Measurements from ENCODE around the gene ZXDA.
"Not testable (repeated sequence)": the region's sequence is repeated elsewhere in the genome, so short reads cannot be mapped to it uniquely, and the experiment has no call there.

The ZXDA gene

DNA sequence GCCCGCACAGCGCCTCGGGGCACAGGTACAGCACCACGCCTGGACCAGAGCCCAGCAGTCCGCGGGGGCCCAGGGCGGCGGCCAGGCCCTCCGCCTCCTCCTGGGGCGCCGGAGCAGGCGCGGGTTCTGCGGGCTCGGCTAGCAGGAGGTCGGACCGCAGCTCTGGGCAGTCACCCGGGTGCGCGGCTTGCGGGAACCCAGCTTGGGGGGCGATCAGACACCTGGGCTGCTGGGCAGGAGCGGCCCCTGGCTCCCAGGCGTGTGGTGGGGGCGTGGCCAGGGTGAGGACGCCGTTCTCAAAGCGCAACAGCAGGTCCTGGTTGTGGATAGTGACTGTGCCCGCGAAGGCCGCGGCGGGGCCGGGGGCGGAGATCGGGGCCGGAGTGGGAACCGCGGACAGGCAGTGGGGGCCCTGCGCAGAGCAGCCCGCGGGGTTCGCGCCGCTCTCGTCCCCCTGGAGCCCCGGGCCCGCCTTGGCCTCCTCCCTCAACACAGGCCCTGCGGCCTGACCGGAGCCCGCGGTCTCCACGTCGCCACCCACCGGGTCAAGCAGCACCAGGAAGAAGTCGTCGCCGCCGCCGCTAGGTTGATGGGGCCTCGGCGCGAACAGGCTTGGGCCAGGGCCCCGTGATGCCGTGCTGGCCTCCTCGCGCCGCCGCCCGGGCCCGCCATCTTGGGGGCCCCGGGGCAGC, 517 bp downstream of the ZXDA start:
- not testable (repeated sequence) for H2AFZ ChIP-seq (ENCODE audit: low read length, unreplicated experiment); H3K27me3 ChIP-seq (ENCODE audit: insufficient read depth, low read length); H3K36me3 ChIP-seq (ENCODE audit: insufficient read depth, low read length)
- H3K79me2 ChIP-seq (ENCODE audit: control insufficient read depth, insufficient read depth, low read length, unreplicated experiment), result peaks cover 13% of the 10 kb centered on the region
- H3K4me1 ChIP-seq (ENCODE audit: control insufficient read depth, insufficient read depth, low read length, unreplicated experiment), result peaks cover 17% of the 10 kb centered on the region
- peak overlapping the region; percentile 60 for H3K27ac ChIP-seq (ENCODE audit: low read depth, low read length)
- peak overlapping the region; percentile 73 for H3K4me3 ChIP-seq (ENCODE audit: low read depth, low read length)

DNA sequence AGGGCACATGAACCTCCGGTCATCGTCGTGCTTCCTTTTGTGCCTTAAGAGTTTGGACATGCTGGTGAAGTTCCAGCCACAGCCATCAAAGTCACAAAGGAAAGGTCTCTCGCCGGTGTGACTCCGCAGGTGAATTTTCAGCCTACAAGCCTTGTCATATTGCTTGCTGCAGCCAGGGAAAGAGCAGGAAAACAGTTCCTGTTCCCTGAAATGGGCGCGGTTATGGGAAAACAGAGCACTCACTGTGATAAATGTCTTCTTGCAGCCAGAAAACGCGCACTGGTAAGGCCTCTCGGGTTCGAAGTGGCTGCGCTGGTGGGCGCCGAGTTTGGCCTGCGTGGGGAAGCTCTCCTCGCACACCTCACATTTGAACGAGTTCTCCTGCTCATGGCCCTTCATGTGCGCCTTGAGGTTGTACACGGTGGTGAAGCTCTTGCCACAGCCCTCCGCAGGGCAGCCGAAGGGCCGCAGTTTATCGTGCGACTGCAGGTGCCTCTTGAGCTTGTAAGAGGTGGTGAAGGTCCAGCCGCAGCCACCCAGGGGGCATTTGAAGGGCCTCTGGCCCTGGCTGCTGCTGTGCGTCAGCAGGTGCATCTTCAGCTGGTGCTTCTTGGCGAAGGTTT, 1.2 kb downstream of the ZXDA start:
- H3K79me2 ChIP-seq (ENCODE audit: control insufficient read depth, insufficient read depth, low read length, unreplicated experiment), result peaks cover 17% of the 10 kb centered on the region
- not testable (repeated sequence) for H3K27me3 ChIP-seq (ENCODE audit: insufficient read depth, low read length); H3K36me3 ChIP-seq (ENCODE audit: insufficient read depth, low read length); H3K27ac ChIP-seq (ENCODE audit: low read depth, low read length); H2AFZ ChIP-seq (ENCODE audit: low read length, unreplicated experiment)
- peak overlapping the region; percentile 73 for H3K4me3 ChIP-seq (ENCODE audit: low read depth, low read length)
- H3K4me1 ChIP-seq (ENCODE audit: control insufficient read depth, insufficient read depth, low read length, unreplicated experiment), result peaks cover 17% of the 10 kb centered on the region

DNA sequence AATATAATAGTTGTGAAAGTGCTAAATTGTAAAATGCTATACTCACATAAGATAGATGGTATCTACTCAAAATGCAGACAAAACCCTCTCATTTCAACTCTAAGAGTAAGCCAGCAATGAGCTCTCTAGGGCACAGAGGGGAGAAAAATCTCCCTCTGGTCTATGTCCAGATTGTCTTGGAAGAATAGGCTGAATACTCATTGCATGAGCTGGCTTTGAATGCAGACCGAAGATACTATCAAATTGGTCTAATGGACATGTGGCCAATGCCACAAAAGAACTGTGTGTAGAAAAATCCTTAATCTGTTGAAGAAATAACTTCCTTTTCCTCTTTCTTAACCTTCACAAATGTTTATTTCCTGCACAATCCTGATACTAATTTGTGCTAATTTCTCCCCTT, 3.5 kb downstream of the ZXDA start:
- no peak overlapping the region for H2AFZ ChIP-seq (ENCODE audit: low read length, unreplicated experiment)
- peak overlapping the region; percentile 49 for H3K27ac ChIP-seq (ENCODE audit: low read depth, low read length)
- H3K27me3 ChIP-seq (ENCODE audit: insufficient read depth, low read length), result no peaks in the 10 kb centered on the region
- H3K4me3 ChIP-seq (ENCODE audit: low read depth, low read length), result peak overlapping the region; percentile 61
- H3K79me2 ChIP-seq (ENCODE audit: control insufficient read depth, insufficient read depth, low read length, unreplicated experiment), result peaks cover 21% of the 10 kb centered on the region
- no peaks in the 10 kb centered on the region for H3K36me3 ChIP-seq (ENCODE audit: insufficient read depth, low read length)
- H3K4me1 ChIP-seq (ENCODE audit: control insufficient read depth, insufficient read depth, low read length, unreplicated experiment), result peaks cover 17% of the 10 kb centered on the region

DNA sequence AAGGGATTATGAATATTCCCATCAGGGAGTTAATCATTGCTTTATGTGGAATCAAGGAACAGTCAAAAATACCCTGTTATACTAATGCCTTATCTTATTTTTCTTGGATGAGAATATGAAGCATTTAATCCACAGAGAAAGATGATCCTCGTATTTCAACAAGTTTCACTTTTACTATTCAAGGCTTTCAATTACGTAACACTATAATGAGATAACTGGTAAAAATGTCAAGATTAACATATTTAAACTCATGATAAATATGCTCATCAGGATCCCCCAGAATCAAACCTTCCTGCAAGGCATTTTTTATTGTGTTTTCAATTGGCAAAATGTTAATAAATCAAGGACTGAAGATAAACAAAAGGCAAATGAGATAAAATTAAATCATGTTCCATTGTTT, 5.1 kb downstream of the ZXDA start:
- Histone ChIP-seq H3K27me3 (ENCODE audit: insufficient read depth, low read length) (no peaks in the 10 kb centered on the region), H3K36me3 (ENCODE audit: insufficient read depth, low read length) (no peaks in the 10 kb centered on the region), H3K4me3 (ENCODE audit: low read depth, low read length) (peak overlapping the region; percentile 78), H3K79me2 (ENCODE audit: control insufficient read depth, insufficient read depth, low read length, unreplicated experiment) (peaks cover 21% of the 10 kb centered on the region), H3K27ac (ENCODE audit: low read depth, low read length) (peak overlapping the region; percentile 31), H2AFZ (ENCODE audit: low read length, unreplicated experiment) (peak overlapping the region; percentile 14), H3K4me1 (ENCODE audit: control insufficient read depth, insufficient read depth, low read length, unreplicated experiment) (peaks cover 12% of the 10 kb centered on the region)

DNA sequence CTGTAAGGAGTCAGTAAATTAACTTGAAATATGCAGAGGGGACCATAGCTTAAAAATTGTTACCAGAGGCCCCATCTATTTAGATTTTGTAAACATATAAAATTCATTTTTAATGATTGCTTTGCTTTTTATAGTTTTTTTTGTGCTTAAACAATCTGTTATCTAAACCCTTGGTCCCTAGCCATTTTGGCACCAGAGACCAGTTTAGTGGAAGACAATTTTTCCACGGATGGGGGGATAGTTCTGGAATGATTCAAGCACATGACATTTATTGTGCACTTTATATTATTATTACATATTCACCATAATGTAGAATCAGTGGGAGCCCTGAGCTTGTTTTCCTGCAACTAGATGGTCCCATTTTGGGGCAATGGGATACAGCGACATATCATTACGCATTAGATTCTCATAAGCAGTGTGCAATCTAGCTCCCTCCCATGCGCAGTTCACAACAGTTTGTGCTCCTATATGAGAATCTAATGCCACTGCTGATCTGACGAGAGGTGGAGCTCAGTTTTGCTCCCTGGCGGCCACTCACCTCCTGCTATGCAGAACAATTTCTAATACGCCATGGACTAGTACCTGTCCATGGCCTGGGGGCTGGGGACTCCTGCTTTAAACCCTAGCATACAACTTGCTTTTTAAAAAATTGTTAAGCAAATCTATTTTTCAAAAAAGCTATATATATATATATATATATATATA, 5.9 kb downstream of the ZXDA start:
- Histone ChIP-seq H3K36me3 (ENCODE audit: insufficient read depth, low read length) (no peaks in the 10 kb centered on the region), H2AFZ (ENCODE audit: low read length, unreplicated experiment) (no peak overlapping the region), H3K79me2 (ENCODE audit: control insufficient read depth, insufficient read depth, low read length, unreplicated experiment) (peaks cover 21% of the 10 kb centered on the region), H3K4me3 (ENCODE audit: low read depth, low read length) (no peak overlapping the region), H3K27ac (ENCODE audit: low read depth, low read length) (no peak overlapping the region), H3K27me3 (ENCODE audit: insufficient read depth, low read length) (no peaks in the 10 kb centered on the region), H3K4me1 (ENCODE audit: control insufficient read depth, insufficient read depth, low read length, unreplicated experiment) (peaks cover 16% of the 10 kb centered on the region)

DNA sequence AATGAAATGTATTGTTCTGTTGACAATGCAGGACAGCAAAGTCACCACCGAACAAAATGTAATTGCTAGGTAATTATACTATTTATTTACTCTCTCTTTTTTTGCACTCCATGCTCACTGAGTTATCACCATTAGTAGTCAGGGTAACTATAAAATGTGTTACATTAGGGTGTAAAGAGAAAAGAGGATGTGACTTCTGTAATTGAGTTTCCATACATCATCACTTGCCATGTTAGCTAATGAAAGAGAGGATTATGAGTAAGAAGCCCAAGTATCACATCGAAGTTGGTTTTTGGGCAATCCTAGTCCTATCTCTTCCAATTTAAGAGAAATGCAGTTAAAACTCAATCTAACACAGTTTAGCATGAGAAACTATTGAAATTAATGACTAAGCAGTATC, 7.6 kb downstream of the ZXDA start:
- Histone ChIP-seq H2AFZ (ENCODE audit: low read length, unreplicated experiment) (no peak overlapping the region), H3K27me3 (ENCODE audit: insufficient read depth, low read length) (no peaks in the 10 kb centered on the region), H3K36me3 (ENCODE audit: insufficient read depth, low read length) (no peaks in the 10 kb centered on the region), H3K79me2 (ENCODE audit: control insufficient read depth, insufficient read depth, low read length, unreplicated experiment) (peaks cover 21% of the 10 kb centered on the region), H3K4me3 (ENCODE audit: low read depth, low read length) (no peak overlapping the region), H3K27ac (ENCODE audit: low read depth, low read length) (no peak overlapping the region), H3K4me1 (ENCODE audit: control insufficient read depth, insufficient read depth, low read length, unreplicated experiment) (peaks cover 19% of the 10 kb centered on the region)

DNA sequence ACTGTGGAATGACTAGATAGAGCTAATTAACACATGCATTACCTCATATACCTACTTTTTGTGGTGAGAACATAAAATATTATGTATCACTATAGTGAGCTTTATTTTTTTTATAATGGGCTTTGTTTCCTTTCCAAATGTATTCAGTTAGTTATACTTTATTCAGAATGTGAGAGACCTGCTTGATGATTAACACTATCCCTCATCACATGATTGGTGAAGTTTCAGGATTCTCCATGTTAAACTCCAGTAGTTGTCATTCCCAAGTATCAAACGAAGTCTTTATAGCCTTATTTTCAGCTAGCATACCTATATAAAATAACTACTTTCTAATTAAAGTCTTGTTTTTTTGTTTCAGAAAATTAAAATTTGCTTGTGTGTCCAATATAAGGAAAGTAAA, 8.8 kb downstream of the ZXDA start:
- Histone ChIP-seq H3K4me1 (ENCODE audit: control insufficient read depth, insufficient read depth, low read length, unreplicated experiment) (peaks cover 17% of the 10 kb centered on the region), H3K27me3 (ENCODE audit: insufficient read depth, low read length) (no peaks in the 10 kb centered on the region), H3K4me3 (ENCODE audit: low read depth, low read length) (no peak overlapping the region), H3K27ac (ENCODE audit: low read depth, low read length) (peak overlapping the region; percentile 76), H3K36me3 (ENCODE audit: insufficient read depth, low read length) (no peaks in the 10 kb centered on the region), H2AFZ (ENCODE audit: low read length, unreplicated experiment) (no peak overlapping the region), H3K79me2 (ENCODE audit: control insufficient read depth, insufficient read depth, low read length, unreplicated experiment) (peaks cover 21% of the 10 kb centered on the region)

DNA sequence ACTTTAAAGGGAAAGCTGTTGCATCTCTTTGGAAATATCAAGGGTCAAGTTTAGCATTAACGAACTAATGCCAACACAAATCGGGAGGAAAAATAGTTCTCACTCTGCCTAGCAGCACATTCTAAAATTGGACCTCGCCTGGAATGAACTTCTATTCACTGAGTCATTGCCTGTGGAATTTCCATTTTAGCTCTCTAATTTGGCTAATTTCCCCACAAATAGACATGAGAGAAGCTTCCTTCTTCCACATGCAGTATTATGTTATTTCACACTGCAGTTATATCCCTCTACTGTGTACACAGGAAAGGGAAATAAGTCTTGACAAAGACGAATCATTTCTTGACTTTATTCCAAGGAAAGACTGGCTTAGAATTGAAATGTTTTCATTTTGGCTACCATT, 9.3 kb downstream of the ZXDA start:
- peak overlapping the region; percentile 76 for H3K27ac ChIP-seq (ENCODE audit: low read depth, low read length)

DNA sequence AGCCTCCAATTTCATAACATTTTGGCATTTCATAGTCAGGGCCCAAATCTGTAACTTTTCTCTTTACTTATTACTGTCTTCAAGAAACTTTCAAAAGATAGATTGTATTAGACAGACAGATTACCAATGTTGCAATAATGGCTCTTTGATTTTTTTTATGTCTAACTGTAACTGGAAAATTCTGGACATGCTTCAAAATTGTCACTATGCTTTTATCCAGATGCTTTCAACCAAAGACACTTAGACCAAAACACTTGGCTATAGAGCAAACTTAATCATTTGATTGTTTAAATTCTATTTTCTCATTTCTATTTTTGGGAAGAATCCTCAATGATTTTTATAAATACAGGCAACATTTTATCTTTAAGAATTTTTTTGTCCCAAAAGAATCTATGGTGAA, 10.4 kb downstream of the ZXDA start:
- Histone ChIP-seq H3K27me3 (ENCODE audit: insufficient read depth, low read length) (no peaks in the 10 kb centered on the region), H3K79me2 (ENCODE audit: control insufficient read depth, insufficient read depth, low read length, unreplicated experiment) (peaks cover 8% of the 10 kb centered on the region), H2AFZ (ENCODE audit: low read length, unreplicated experiment) (no peak overlapping the region)

More for the DNA sequence above, 9.3 kb downstream of the ZXDA start:
- Histone ChIP-seq H3K79me2 (ENCODE audit: control insufficient read depth, insufficient read depth, low read length, unreplicated experiment) (peaks cover 18% of the 10 kb centered on the region), H3K36me3 (ENCODE audit: insufficient read depth, low read length) (no peaks in the 10 kb centered on the region), H3K27me3 (ENCODE audit: insufficient read depth, low read length) (no peaks in the 10 kb centered on the region), H2AFZ (ENCODE audit: low read length, unreplicated experiment) (no peak overlapping the region), H3K4me3 (ENCODE audit: low read depth, low read length) (peak overlapping the region; percentile 66), H3K4me1 (ENCODE audit: control insufficient read depth, insufficient read depth, low read length, unreplicated experiment) (peaks cover 12% of the 10 kb centered on the region)

DNA sequence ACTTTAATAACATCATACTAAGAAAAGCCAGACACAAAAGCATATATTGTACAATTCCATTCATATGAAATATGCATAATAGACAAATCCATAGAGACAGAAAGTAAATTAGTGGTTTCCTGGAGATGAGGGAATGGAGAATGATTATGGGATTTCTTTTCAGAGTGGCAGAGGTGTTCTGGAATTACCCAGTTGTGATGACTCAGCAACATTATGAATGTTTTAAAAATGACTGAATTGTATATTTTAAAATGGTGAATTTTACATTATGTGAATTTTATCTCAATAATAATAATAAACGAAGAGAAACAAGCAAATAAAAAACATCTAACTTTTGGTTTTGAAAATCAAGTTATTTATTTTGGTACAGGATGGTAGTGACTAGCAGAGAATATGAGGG, 11.2 kb downstream of the ZXDA start:
- no peaks in the 10 kb centered on the region for H3K27me3 ChIP-seq (ENCODE audit: insufficient read depth, low read length)
- H3K36me3 ChIP-seq (ENCODE audit: insufficient read depth, low read length), result no peaks in the 10 kb centered on the region
- no peak overlapping the region for H2AFZ ChIP-seq (ENCODE audit: low read length, unreplicated experiment)
- H3K79me2 ChIP-seq (ENCODE audit: control insufficient read depth, insufficient read depth, low read length, unreplicated experiment), result peaks cover 4% of the 10 kb centered on the region
- peaks cover 8% of the 10 kb centered on the region for H3K4me1 ChIP-seq (ENCODE audit: control insufficient read depth, insufficient read depth, low read length, unreplicated experiment)
- no peak overlapping the region for H3K4me3 ChIP-seq (ENCODE audit: low read depth, low read length)
- no peak overlapping the region for H3K27ac ChIP-seq (ENCODE audit: low read depth, low read length)

More for the DNA sequence above, 10.4 kb downstream of the ZXDA start:
- Histone ChIP-seq H3K4me3 (ENCODE audit: low read depth, low read length) (0 out of 2 replicates have a peak overlapping the region, but pooled peaks have one; percentile 66), H3K36me3 (ENCODE audit: insufficient read depth, low read length) (no peaks in the 10 kb centered on the region), H3K4me1 (ENCODE audit: control insufficient read depth, insufficient read depth, low read length, unreplicated experiment) (peaks cover 8% of the 10 kb centered on the region), H3K27ac (ENCODE audit: low read depth, low read length) (peak overlapping the region; percentile 76)

All from ACC112 (cell line).